ENCODE data around the gene FBXL7. TPM values are rescaled to one million over a fixed set of nuclear protein-coding genes. Genes with fewer than 3 reads are reported as not detected.

The FBXL7 gene
- total RNA-seq, 1 experiment from 2014 or later: 15.1 TPM

DNA sequence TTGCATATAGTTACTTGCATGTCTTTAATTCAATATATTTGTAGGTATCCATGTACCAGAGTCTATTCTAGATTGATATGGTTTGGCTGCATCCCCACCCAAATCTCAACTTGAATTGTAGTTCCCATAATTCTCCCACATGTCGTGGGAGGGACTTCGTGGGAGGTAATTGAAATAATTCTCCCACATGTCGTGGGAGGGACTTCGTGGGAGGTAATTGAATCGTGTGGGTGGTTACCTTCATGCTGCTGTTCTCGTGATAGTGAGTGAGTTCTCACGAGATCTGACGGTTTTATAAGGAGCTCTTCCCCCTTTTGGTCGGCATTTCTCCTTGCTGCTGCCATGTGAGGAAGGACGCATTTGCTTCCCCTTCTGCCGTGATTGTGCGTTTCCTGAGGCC lies 16.5 kb downstream of the FBXL7 start:
- Histone ChIP-seq H3K4me3 (no peak overlapping the region), H3K27ac (no peak overlapping the region), H3K4me1 (no peaks in the 10 kb centered on the region), H3K36me3 (peaks cover 2% of the 10 kb centered on the region; the same call in 1 of the 2 replicates), H3K9me3 (replicated peaks) (no peaks in the 10 kb centered on the region), H3K27me3 (no peaks in the 10 kb centered on the region)
- no peak for DNase-seq

DNA sequence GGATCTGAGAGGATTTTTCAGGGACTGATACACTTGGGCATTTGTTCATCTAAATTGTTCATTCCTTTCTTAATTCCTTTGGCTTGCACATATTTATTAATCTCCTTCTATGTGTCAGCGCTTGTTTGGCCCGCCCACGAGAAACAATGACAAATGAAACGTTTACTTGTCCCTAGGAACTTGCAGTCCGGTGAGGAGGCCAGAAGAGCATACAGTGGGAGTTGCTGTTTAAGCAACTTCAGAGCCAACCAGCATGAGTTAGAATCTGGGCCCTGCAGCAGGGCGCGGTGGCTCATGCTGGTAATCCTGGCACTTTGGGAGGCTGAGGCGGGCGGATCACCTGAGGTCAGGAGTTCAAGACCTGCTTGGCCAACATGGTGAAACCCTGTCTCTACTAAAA lies 18.8 kb downstream of the FBXL7 start:
- no peaks in the 10 kb centered on the region for H3K9me3 ChIP-seq (replicated peaks)
- peaks cover 2% of the 10 kb centered on the region; the same call in 1 of the 2 replicates for H3K36me3 ChIP-seq
- H3K4me3 ChIP-seq: no peak overlapping the region
- H3K4me1 ChIP-seq: 0 out of 2 replicates have a peak, but pooled peaks cover 4% of the 10 kb centered on the region
- H3K27ac ChIP-seq: no peak overlapping the region
- no peaks in the 10 kb centered on the region for H3K27me3 ChIP-seq
- no peak for DNase-seq

DNA sequence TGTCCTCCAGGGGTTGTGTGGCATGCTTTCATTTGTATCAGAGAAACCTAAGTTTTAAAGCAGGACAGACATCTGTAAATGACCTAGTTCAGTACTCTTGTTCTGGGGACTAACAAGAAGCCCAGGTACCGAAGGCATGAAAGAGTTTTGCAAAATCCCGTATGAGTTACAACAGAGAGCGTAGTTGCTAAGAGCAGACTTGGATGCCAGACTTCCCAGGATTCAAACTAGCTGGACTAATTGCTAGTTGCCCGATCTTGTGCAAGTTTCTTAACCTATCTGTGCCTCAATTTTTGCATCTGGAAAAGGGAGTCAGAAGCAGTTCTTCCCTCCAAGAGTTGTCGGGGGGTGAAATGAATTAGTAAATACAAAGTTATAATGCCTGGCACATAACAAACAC lies 20.9 kb downstream of the FBXL7 start:
- H3K4me3 ChIP-seq: no peak overlapping the region
- H3K27ac ChIP-seq: no peak overlapping the region
- 0 out of 2 replicates have a peak, but pooled peaks cover 4% of the 10 kb centered on the region for H3K4me1 ChIP-seq
- no peaks in the 10 kb centered on the region for H3K9me3 ChIP-seq (replicated peaks)
- H3K36me3 ChIP-seq: peaks cover 2% of the 10 kb centered on the region; the same call in 1 of the 2 replicates
- no peak for DNase-seq
- no peaks in the 10 kb centered on the region for H3K27me3 ChIP-seq

DNA sequence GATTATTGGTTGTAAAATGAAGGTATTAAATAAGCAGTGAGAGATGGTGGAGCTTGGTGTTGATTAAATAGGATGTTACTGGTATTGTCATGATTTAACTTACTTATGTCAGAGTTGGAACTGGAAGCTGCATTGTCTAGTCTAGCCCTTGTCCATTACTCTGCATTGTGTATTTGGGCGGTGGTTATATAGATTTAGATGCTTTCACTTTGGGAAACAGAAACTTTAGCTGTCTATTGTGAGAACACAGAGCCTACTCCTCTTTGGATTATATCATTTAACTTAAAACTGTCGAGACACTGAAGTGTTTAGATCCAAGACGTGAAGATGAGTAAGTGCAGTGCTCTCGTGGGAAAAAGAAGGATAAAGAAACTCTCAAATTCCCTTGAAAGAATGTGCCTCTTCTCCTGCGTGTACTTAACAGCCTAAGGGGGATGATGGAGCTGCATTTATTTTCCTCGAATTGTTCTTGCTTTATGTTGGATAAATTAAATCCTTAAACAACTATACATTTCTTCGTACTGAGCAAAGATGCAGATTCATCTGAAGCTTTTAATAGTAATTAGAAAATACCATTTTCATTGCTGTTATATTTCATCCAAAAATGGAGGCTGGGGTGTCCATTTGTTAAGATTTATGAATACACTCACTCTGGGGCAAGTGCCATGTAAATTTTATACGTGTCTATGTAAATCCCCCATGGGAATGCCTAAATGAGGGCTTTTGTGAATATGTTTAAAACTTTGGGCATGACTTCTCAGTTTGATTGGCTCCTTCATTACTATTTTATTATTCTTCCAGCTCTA lies 21.6 kb downstream of the FBXL7 start:
- 0 out of 2 replicates have a peak, but pooled peaks cover 4% of the 10 kb centered on the region for H3K4me1 ChIP-seq
- no peaks in the 10 kb centered on the region; the same call in 1 of the 2 replicates for H3K36me3 ChIP-seq

DNA sequence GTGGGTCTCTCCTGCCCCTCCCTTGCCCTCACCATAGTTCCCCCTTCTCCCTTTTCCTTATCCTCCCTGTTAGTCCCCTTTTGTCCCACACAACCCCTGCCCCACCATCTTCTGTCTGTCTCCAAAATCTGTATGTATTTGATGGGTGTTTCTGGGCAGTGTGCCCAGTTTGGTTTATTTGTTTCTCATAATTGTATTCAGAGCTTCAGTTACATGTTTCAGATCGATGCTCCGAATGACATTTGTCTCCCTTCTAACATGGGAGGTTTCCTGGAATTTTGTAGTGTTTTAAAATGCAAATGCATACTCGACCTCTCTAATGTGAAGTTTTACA lies 22.2 kb downstream of the FBXL7 start:
- peak; percentile 2 to 23 for DNase-seq
- Histone ChIP-seq H3K9me3 (replicated peaks) (no peaks in the 10 kb centered on the region), H3K36me3 (no peaks in the 10 kb centered on the region; the same call in 1 of the 2 replicates), H3K4me3 (no peak overlapping the region), H3K27ac (no peak overlapping the region), H3K4me1 (0 out of 2 replicates have a peak, but pooled peaks cover 4% of the 10 kb centered on the region), H3K27me3 (no peaks in the 10 kb centered on the region)

More for the DNA sequence above, 21.6 kb downstream of the FBXL7 start:
- no peaks in the 10 kb centered on the region for H3K27me3 ChIP-seq
- no peak overlapping the region for H3K4me3 ChIP-seq
- no peaks in the 10 kb centered on the region for H3K9me3 ChIP-seq (replicated peaks)
- no peak for DNase-seq
- no peak overlapping the region for H3K27ac ChIP-seq

DNA sequence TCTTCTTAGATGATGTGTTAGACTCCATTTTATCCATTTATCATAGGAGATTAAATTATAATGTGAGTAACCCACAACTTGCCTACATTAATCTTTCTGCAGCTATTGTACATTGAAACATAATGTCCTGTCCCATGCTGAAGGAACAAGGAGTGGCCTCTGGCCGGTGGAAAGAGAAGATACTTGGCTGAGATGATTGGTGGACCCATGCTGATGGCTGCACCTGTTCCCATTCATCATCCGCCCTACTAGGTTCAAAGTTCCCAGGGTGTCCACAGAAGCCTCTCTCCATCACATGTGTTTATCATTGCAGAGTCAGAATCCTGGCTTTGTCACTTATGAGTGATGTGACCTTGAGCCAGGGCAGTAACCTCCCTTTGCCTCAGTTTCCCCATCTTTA lies 24.7 kb downstream of the FBXL7 start:
- Histone ChIP-seq H3K36me3 (no peaks in the 10 kb centered on the region; the same call in 1 of the 2 replicates), H3K4me3 (no peak overlapping the region), H3K9me3 (replicated peaks) (no peaks in the 10 kb centered on the region), H3K4me1 (0 out of 2 replicates have a peak, but pooled peaks cover 4% of the 10 kb centered on the region), H3K27ac (no peak overlapping the region), H3K27me3 (no peaks in the 10 kb centered on the region)
- peak; percentile 23 to 64 for DNase-seq

DNA sequence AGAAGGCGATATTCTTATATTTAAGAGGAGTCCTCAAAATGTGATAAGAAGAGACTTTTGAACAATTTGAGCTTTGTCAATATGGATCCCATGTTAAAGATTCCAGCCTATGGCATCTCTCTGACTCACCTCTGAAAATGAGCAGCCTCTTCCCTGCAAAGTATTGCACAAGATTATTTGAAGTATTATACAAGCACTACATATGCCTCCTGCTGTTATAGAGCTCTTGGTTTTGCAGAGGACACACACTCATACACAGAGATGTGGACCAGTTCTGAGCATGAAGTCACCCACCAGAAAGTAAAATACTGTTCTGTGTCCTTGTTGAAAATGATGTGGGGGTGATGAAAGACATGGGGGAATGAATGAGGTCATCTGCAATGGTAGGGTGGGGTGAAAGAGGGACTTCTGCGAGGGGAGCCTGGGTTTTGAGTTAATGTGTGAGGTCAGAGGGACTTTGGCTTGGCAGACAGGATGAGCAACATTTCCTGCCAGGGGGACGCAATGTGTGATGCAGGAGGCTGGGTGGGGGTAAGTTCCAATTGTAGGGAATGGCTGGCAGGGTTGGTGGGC lies 25.8 kb downstream of the FBXL7 start:
- 0 out of 2 replicates have a peak, but pooled peaks cover 4% of the 10 kb centered on the region for H3K4me1 ChIP-seq
- H3K36me3 ChIP-seq: no peaks in the 10 kb centered on the region; the same call in 1 of the 2 replicates
- H3K27me3 ChIP-seq: no peaks in the 10 kb centered on the region
- no peak for DNase-seq
- H3K27ac ChIP-seq: no peak overlapping the region
- no peaks in the 10 kb centered on the region for H3K9me3 ChIP-seq (replicated peaks)
- no peak overlapping the region for H3K4me3 ChIP-seq

DNA sequence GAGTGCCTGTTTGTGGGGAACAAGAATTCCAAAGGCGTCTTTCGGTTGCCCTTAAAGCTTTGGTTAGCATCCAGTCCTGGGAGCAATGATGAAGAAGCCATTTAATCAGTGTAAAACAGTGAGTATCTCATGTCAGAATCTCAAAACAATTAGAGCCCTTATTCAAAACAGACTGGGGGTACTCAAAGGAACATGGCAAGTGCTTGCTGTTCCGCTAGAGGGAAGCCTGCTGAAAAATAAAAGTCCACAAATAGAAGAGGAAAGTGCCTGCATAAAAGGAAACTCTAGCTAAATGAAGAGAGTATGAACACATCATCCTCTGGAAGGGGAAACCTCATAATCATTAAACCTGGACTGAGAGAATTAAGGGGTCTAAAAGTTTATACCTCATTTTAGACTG lies 26.4 kb downstream of the FBXL7 start:
- Histone ChIP-seq H3K4me1 (0 out of 2 replicates have a peak, but pooled peaks cover 4% of the 10 kb centered on the region), H3K36me3 (no peaks in the 10 kb centered on the region; the same call in 1 of the 2 replicates), H3K9me3 (replicated peaks) (no peaks in the 10 kb centered on the region), H3K27ac (no peak overlapping the region), H3K4me3 (no peak overlapping the region), H3K27me3 (no peaks in the 10 kb centered on the region)
- DNase-seq: no peak

DNA sequence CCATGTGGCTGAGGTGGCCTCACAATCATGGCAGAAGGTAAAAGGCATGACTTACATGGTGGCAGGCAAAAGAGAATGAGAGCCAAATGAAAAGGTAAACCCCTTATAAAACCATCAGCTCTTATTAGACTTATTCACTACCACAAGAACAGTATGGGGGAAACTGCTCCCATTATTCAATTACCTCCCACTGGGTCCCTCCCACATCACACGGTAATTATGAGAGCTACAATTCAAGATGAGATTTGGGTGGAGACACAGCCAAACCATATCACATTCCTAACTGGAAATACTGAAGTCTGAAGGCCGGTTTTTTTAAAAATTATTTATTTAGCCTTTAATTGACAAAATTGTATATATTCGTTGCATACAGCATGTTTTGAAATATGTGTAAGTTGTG lies 28.5 kb downstream of the FBXL7 start:
- no peaks in the 10 kb centered on the region for H3K27me3 ChIP-seq
- peaks cover 13% of the 10 kb centered on the region for H3K4me1 ChIP-seq
- no peaks in the 10 kb centered on the region for H3K9me3 ChIP-seq (replicated peaks)
- no peak overlapping the region for H3K4me3 ChIP-seq
- DNase-seq: no peak
- no peak overlapping the region for H3K27ac ChIP-seq
- no peaks in the 10 kb centered on the region; the same call in 1 of the 2 replicates for H3K36me3 ChIP-seq

DNA sequence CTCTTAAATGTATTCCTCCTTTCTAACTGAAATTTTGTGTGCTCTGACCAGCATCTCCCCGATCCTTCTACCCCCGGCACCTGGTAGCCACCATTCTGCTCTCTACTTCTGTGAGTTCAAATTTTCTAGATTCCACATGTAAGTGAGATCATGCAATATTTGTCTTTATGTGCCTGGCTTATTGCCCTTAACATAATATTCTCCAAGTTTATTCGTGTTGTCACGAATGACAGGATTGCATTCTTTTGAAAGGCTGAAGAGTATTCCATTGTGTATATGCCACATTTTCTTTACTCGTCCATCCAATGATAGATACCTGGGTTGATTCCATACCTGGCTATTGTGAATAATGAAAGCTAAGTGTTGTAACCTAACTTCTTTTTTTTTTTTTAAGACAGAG lies 29.0 kb downstream of the FBXL7 start:
- Histone ChIP-seq H3K4me3 (no peak overlapping the region), H3K36me3 (no peaks in the 10 kb centered on the region; the same call in 1 of the 2 replicates), H3K27ac (no peak overlapping the region), H3K27me3 (no peaks in the 10 kb centered on the region), H3K9me3 (replicated peaks) (no peaks in the 10 kb centered on the region), H3K4me1 (peaks cover 15% of the 10 kb centered on the region)
- no peak for DNase-seq

DNA sequence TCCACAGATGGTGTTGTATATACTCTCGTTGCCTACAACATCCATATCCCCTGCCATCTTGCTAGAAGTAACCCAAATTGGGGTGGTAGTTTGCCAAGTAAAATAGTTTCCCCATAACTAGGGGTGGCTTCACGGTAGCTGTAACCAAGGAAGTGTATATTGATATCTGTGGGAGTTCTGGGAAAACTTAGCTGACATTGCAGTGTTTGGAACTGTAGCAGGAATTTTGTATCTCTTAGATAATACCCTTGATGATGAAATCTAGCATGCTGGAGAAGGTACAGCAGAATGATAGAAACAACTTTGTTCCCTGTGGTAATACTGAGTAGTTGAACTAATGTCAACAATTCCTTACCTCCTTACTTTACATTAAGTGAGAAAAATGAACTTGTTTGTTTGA lies 29.8 kb downstream of the FBXL7 start:
- no peaks in the 10 kb centered on the region for H3K9me3 ChIP-seq (replicated peaks)
- no peak overlapping the region for H3K27ac ChIP-seq
- no peaks in the 10 kb centered on the region; the same call in 1 of the 2 replicates for H3K36me3 ChIP-seq
- no peak overlapping the region for H3K4me3 ChIP-seq
- H3K27me3 ChIP-seq: no peaks in the 10 kb centered on the region
- peaks cover 15% of the 10 kb centered on the region for H3K4me1 ChIP-seq
- DNase-seq: no peak

DNA sequence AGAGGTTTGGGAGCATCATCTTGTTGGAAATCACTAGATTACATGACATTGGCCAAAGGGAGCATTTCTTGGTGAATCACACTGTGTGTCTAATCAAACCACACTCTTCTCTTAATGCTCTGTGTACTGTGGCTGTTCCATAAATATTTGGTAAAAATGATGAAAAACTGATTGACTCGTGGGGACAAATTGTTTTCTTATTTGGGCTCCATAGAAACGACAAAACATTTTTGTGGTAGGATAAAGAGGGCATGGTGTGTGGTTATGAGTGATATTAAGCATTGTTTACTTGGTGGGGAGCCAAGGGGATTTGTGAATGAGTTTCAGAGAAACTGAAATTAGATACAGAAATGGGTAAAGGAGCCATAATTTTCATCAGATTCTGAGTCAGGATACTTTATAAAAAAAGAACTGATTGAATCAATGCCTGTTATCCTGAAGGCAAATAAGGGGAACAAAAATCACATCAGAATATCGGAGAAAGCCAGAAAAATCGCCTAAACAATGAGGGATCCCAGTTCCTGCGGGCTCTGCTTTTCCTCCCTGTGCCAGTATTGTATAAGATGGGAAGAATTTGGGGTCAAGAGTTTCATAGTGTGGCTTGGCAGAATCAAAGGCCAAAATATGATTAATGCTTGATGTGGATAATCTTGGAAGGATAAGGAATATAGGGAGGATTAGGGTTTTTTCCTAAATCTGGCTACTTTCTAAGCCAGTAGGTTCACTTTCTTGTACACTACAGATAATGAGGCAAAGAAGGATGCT lies 33.3 kb downstream of the FBXL7 start:
- DNase-seq: peak; percentile 4 to 20
- no peak overlapping the region for H3K4me3 ChIP-seq
- H3K9me3 ChIP-seq (replicated peaks): no peaks in the 10 kb centered on the region
- peaks cover 17% of the 10 kb centered on the region for H3K4me1 ChIP-seq
- no peak overlapping the region; the same call in 1 of the 2 replicates for H3K27ac ChIP-seq
- no peaks in the 10 kb centered on the region for H3K27me3 ChIP-seq
- H3K36me3 ChIP-seq: no peaks in the 10 kb centered on the region

DNA sequence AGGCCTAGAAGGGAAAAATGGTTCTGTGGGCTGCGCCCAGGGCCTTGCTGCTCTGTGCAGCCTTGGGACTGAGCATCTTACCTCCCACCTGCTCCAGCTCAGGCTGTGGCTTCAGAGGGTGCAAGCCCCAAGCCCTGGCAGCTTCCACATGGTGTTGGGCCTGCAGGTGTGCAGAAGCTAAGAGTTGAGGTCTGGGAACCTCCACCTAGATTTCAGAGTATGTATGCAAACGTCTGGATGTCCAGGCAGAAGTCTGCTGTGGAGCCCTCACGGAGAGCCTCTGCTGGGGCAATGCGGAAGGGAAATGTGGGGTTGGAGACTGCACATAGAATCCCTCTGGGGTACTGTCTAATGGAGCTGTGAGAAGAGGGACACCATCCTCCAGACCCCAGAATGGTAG lies 36.0 kb downstream of the FBXL7 start:
- Histone ChIP-seq H3K27ac (no peak overlapping the region), H3K27me3 (no peaks in the 10 kb centered on the region), H3K4me1 (peaks cover 23% of the 10 kb centered on the region), H3K9me3 (replicated peaks) (no peaks in the 10 kb centered on the region), H3K4me3 (no peak overlapping the region), H3K36me3 (no peaks in the 10 kb centered on the region)
- no peak for DNase-seq

DNA sequence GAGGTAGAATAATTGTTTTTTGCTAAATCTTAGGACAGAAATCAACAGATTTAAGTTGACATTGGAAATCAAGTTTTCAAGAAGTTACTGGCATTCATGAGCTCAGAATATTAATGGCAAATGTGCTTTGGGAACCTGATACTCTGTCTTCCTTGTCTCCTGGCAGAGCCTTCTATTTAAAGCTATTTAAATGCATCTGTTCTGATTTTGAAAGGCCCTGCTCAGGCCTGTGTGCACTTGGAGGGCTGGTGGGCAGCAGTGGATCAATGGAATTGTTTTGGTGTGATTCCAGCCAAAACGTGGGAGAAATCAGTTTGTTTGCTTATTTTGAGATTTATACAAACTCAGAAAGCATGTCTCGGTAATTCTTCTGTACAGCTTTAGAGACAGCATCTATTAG lies 38.5 kb downstream of the FBXL7 start:
- no peak overlapping the region for H3K27ac ChIP-seq
- H3K4me3 ChIP-seq: no peak overlapping the region
- DNase-seq: peak in 1 of 2 experiments; percentile 30
- no peaks in the 10 kb centered on the region for H3K27me3 ChIP-seq
- peaks cover 9% of the 10 kb centered on the region for H3K4me1 ChIP-seq
- H3K9me3 ChIP-seq (replicated peaks): no peaks in the 10 kb centered on the region
- no peaks in the 10 kb centered on the region for H3K36me3 ChIP-seq

DNA sequence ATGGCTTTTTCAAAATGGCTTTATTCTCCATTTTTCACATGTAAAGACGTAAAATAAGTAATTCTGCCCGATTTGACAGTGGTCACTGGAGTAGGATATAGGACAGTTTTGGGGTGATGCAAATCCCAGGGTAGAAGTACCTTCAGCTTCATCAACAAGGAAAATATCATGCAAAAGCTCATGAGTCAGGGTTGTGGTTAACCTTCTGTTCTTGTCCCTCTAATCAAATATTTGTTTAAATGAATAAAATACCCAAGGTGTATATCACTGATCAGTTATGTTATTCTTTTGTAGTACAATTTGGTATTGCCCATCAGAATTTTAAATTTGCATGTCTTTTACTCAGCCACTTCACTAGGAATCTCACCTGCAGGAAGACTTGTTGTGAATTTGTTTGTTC lies 40.0 kb downstream of the FBXL7 start:
- Histone ChIP-seq H3K4me3 (no peak overlapping the region), H3K36me3 (no peaks in the 10 kb centered on the region), H3K27me3 (no peaks in the 10 kb centered on the region), H3K27ac (no peak overlapping the region), H3K4me1 (peaks cover 8% of the 10 kb centered on the region), H3K9me3 (replicated peaks) (no peaks in the 10 kb centered on the region)
- DNase-seq: no peak

All from SJCRH30 (cell line).